GM12874 (cell line): ENCODE data around the gene SGTA.

Experiments
- CTCF ChIP-seq: IDR thresholded peaks from 2 replicates; pipeline ENCODE4 v1.5.1; 2011; ENCODE audit warnings: low read depth, mild to moderate bottlenecking, control low read depth, low read length, moderate library complexity; ENCODE audit not compliant: insufficient read depth

Gene SGTA

GRCh38 chr19:2806736-2807378, 23.8 kb upstream of the SGTA start:
- no peak for TF ChIP-seq CTCF

GRCh38 chr19:2805991-2806649, 23.0 kb upstream of the SGTA start:
- no peak for TF ChIP-seq CTCF

GRCh38 chr19:2805261-2805900, 22.3 kb upstream of the SGTA start:
- no peak for TF ChIP-seq CTCF

GRCh38 chr19:2804156-2805004, 21.3 kb upstream of the SGTA start:
- TF ChIP-seq CTCF: no peak

- TF ChIP-seq CTCF: no peak
These were observed 20.5 kb upstream of the SGTA start for GRCh38 chr19:2803486-2804155.

GRCh38 chr19:2802826-2803225, 19.8 kb upstream of the SGTA start:
- TF ChIP-seq CTCF: no peak

GRCh38 chr19:2800506-2800905, 17.4 kb upstream of the SGTA start:
- TF ChIP-seq CTCF: no peak
